ENCODE data around the gene FABP7.

- TF ChIP-seq CTCF (conservative IDR thresholded peaks at IDR 0.05; ENCODE audit: low read depth, low read length) (no peak), EZH2phosphoT487 (IDR thresholded peaks at IDR 0.05; ENCODE audit: borderline replicate concordance, low read length) (no peak), EZH2 (IDR thresholded peaks at IDR 0.05; ENCODE audit: low read length, unreplicated experiment) (no peak)
Measured at GRCh38 chr6:122736163-122736562, 43.4 kb upstream of the FABP7 start.
